Duodenal mucosa (tissue), 2 donors: Measurements from ENCODE around the gene MTREX.

ENCODE experiments used
- H3K27ac ChIP-seq: one replicate; pipeline ENCODE4 v1.7.0; 2013; ENCODE audit warnings: low read depth, low read length
- H3K27me3 ChIP-seq, 2 donors: one replicate each; pipeline ENCODE4 v1.7.0; 2013; ENCODE audit warnings: low read length in 2 of 2, control low read depth in 1 of 2; ENCODE audit not compliant: insufficient read depth in 2 of 2, control insufficient read depth in 1 of 2
- H3K36me3 ChIP-seq, 2 donors: one replicate each; pipeline ENCODE4 v1.7.0; 2013; ENCODE audit warnings: low read length in 2 of 2, control low read depth in 1 of 2; ENCODE audit not compliant: insufficient read depth in 2 of 2, control insufficient read depth in 1 of 2
- H3K4me1 ChIP-seq, 2 donors: one replicate each; pipeline ENCODE4 v1.7.0; 2013; ENCODE audit warnings: low read length in 2 of 2, control low read depth in 1 of 2; ENCODE audit not compliant: insufficient read depth in 2 of 2, control insufficient read depth in 1 of 2
- H3K4me3 ChIP-seq, 2 donors: one replicate each; pipeline ENCODE4 v1.7.0; 2013; ENCODE audit warnings: low read length in 2 of 2, low read depth in 1 of 2
- H3K9ac ChIP-seq, 2 donors: one replicate each; pipeline ENCODE4 v1.7.0; 2013; ENCODE audit warnings: low read length in 2 of 2, low read depth in 1 of 2
- H3K9me3 ChIP-seq, 2 donors: one replicate each; pipeline ENCODE4 v1.7.0; 2013; ENCODE audit warnings: low read length in 2 of 2, control low read depth in 1 of 2; ENCODE audit not compliant: control insufficient read depth in 1 of 2

Gene MTREX

GRCh38 chr5:55437859-55438206 lies 130.0 kb downstream of the MTREX start:
- peak overlapping the region; percentile 28 for H3K27ac ChIP-seq
- H3K27me3 ChIP-seq, result no peaks in the 10 kb centered on the region
- no peak overlapping the region for H3K4me3 ChIP-seq
- peaks cover 16 to 21% of the 10 kb centered on the region in 2 donors for H3K36me3 ChIP-seq
- no peaks in the 10 kb centered on the region for H3K9me3 ChIP-seq
- H3K9ac ChIP-seq, result no peak overlapping the region
- H3K4me1 ChIP-seq, result peaks cover 0 to 19% of the 10 kb centered on the region in 2 donors

- peak overlapping the region; percentile 59 for H3K27ac ChIP-seq
- H3K4me3 ChIP-seq, result no peak overlapping the region
- H3K4me1 ChIP-seq, result peaks cover 0 to 19% of the 10 kb centered on the region in 2 donors
- no peaks in the 10 kb centered on the region for H3K27me3 ChIP-seq
- no peaks in the 10 kb centered on the region for H3K9me3 ChIP-seq
- peaks cover 16 to 21% of the 10 kb centered on the region in 2 donors for H3K36me3 ChIP-seq
- H3K9ac ChIP-seq, result no peak overlapping the region
These were observed 131.2 kb downstream of the MTREX start for GRCh38 chr5:55438998-55439397.

- Histone ChIP-seq H3K36me3 (peaks cover 16 to 21% of the 10 kb centered on the region in 2 donors), H3K4me1 (peaks cover 0 to 18% of the 10 kb centered on the region in 2 donors), H3K27ac (no peak overlapping the region), H3K27me3 (no peaks in the 10 kb centered on the region), H3K4me3 (no peak overlapping the region), H3K9me3 (no peaks in the 10 kb centered on the region), H3K9ac (no peak overlapping the region)
These were observed 132.4 kb downstream of the MTREX start for GRCh38 chr5:55440188-55440646.

- Histone ChIP-seq H3K4me1 (peaks cover 0 to 15% of the 10 kb centered on the region in 2 donors), H3K4me3 (no peak overlapping the region), H3K36me3 (peaks cover 12 to 15% of the 10 kb centered on the region in 2 donors), H3K9ac (no peak overlapping the region), H3K9me3 (no peaks in the 10 kb centered on the region), H3K27ac (no peak overlapping the region), H3K27me3 (no peaks in the 10 kb centered on the region)
These were observed 133.4 kb downstream of the MTREX start for GRCh38 chr5:55441107-55441771.

GRCh38 chr5:55441954-55442353 lies 134.2 kb downstream of the MTREX start:
- Histone ChIP-seq H3K4me1 (peaks cover 0 to 15% of the 10 kb centered on the region in 2 donors), H3K36me3 (peaks cover 10 to 19% of the 10 kb centered on the region in 2 donors), H3K9me3 (no peaks in the 10 kb centered on the region), H3K9ac (no peak overlapping the region), H3K27ac (no peak overlapping the region), H3K27me3 (no peaks in the 10 kb centered on the region), H3K4me3 (no peak overlapping the region)

DNA sequence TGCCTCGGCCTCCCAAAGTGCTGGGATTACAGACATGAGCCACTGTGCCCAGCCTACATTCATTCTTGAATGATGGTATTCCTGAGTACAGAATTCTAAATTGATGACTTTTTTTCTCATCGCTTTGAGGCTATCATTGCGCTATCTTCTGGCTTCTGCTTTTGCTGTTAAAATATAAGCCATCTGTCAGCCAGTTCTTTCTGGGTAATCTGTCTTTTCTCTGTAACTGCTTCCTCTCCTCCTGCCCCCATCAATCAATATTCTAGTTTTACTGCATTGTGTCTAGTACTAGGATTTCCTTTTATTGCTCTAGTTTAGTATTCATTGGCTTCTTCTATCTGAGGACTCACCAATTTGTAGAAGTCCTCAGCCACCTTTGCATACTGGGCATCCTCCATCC lies 138.0 kb downstream of the MTREX start:
- Histone ChIP-seq H3K9me3 (no peaks in the 10 kb centered on the region), H3K36me3 (peaks cover 7 to 13% of the 10 kb centered on the region in 2 donors), H3K27ac (no peak overlapping the region), H3K4me3 (no peak overlapping the region), H3K4me1 (no peaks in the 10 kb centered on the region), H3K27me3 (no peaks in the 10 kb centered on the region), H3K9ac (no peak overlapping the region)

DNA sequence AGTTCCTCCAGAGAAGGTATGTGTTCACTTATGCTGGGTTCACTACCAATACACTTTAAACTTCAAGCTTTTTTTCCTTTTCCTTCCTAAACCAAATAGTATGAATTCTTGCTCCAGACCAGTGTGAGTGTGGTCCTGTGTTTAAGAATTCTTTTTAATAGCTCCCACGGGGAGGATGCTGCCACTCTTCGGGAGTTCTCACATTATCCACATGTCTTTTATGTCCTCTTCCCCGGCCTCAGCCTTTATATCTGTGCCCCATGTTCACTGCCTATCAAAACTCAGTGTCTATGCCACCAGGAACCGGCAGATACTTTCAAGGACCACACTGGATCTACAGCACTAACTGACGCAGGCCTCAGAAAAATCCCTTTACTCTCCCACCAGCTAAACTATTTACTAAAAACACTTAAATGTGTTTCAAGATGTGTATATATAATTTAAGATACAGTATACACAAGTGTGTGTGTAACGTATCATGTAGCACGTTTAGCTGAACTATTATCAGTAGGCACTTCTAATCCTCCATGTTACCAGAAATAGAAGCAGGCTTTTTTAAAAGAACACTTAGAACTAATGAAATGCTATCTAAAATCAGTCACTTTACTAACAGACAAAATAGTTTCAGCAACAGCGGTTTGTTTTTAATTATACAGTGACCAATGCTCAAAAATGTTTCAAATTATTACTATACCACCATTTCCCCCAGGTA lies 139.0 kb downstream of the MTREX start:
- Histone ChIP-seq H3K9ac (no peak overlapping the region), H3K27me3 (no peaks in the 10 kb centered on the region)

GRCh38 chr5:55450050-55450765 lies 142.4 kb downstream of the MTREX start:
- no peaks in the 10 kb centered on the region for H3K9me3 ChIP-seq
- H3K4me3 ChIP-seq, result no peak overlapping the region
- H3K9ac ChIP-seq, result no peak overlapping the region
- H3K36me3 ChIP-seq, result peaks cover 0 to 4% of the 10 kb centered on the region in 2 donors
- H3K27me3 ChIP-seq, result no peaks in the 10 kb centered on the region
- peaks cover 0 to 5% of the 10 kb centered on the region in 2 donors for H3K4me1 ChIP-seq
- H3K27ac ChIP-seq, result no peak overlapping the region

More for the DNA sequence above, 139.0 kb downstream of the MTREX start:
- Histone ChIP-seq H3K36me3 (peaks cover 2 to 5% of the 10 kb centered on the region in 2 donors), H3K27ac (no peak overlapping the region), H3K4me3 (no peak overlapping the region), H3K9me3 (no peaks in the 10 kb centered on the region), H3K4me1 (no peaks in the 10 kb centered on the region)

- no peaks in the 10 kb centered on the region for H3K9me3 ChIP-seq
- H3K27ac ChIP-seq, result no peak overlapping the region
- H3K9ac ChIP-seq, result no peak overlapping the region
- no peaks in the 10 kb centered on the region for H3K27me3 ChIP-seq
- no peak overlapping the region for H3K4me3 ChIP-seq
- peaks cover 0 to 5% of the 10 kb centered on the region in 2 donors for H3K4me1 ChIP-seq
- H3K36me3 ChIP-seq, result no peaks in the 10 kb centered on the region
These were observed 144.2 kb downstream of the MTREX start for GRCh38 chr5:55451976-55452375.

DNA sequence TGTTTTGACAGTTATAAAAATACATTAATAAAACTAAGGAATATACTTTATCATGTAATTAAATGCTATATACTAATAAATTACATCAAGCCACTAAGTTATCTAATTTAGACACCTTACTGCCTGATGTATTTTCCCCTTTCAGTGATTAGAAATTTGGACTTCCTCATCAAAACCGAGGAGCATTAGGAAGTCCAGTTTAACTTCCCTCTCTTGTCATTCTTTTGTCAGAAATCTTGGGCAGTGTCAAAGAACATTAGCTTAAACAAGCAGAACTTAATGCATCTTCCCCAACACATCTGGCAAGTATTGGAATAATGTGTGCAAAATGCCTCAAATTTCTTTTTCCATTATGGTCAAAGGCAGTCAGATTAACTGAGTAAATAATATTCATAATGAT lies 145.4 kb downstream of the MTREX start:
- Histone ChIP-seq H3K9me3 (no peaks in the 10 kb centered on the region), H3K27ac (no peak overlapping the region), H3K4me1 (peaks cover 0 to 5% of the 10 kb centered on the region in 2 donors), H3K36me3 (no peaks in the 10 kb centered on the region), H3K27me3 (no peaks in the 10 kb centered on the region), H3K4me3 (no peak overlapping the region), H3K9ac (no peak overlapping the region)
